Osteocyte (in vitro differentiated cells): Measurements from ENCODE around the gene TAF5. TPM values are rescaled to one million over a fixed set of nuclear protein-coding genes. Genes with fewer than 3 reads are reported as not detected.
A peak's percentile ranks its signal among the peaks of the same experiment; 100 is the strongest.
"Not testable (repeated sequence)": the region's sequence is repeated elsewhere in the genome, so short reads cannot be mapped to it uniquely, and the experiment has no call there.

Source experiments
- DNase-seq: peaks from one replicate; pipeline ENCODE4 v3.0.0; 2021; ENCODE audit warnings: mixed read lengths; ENCODE audit not compliant: unreplicated experiment; ENCODE audit errors: extremely low spot score
- H3K27ac Mint-ChIP-seq: one replicate; pipeline ENCODE4 v1.8.0; 2021; ENCODE audit warnings: mild to moderate bottlenecking, mixed read lengths; ENCODE audit not compliant: unreplicated experiment
- H3K27me3 Mint-ChIP-seq: one replicate; pipeline ENCODE4 v1.8.0; 2021; ENCODE audit warnings: mixed read lengths; ENCODE audit not compliant: unreplicated experiment
- H3K36me3 Mint-ChIP-seq: one replicate; pipeline ENCODE4 v1.8.0; 2021; ENCODE audit warnings: mixed read lengths; ENCODE audit not compliant: unreplicated experiment
- H3K4me1 Mint-ChIP-seq: one replicate; pipeline ENCODE4 v1.8.0; 2021; ENCODE audit warnings: mixed read lengths; ENCODE audit not compliant: unreplicated experiment
- H3K4me3 Mint-ChIP-seq: one replicate; pipeline ENCODE4 v1.8.0; 2021; ENCODE audit warnings: mild to moderate bottlenecking, moderate library complexity, mixed read lengths; ENCODE audit not compliant: unreplicated experiment
- H3K9me3 Mint-ChIP-seq: one replicate; pipeline ENCODE4 v1.8.0; 2021; ENCODE audit warnings: mixed read lengths; ENCODE audit not compliant: unreplicated experiment
- CTCF ChIP-seq: fragments of 200-600 bp; sonication (generic); IDR thresholded peaks from 2 replicates; pipeline ENCODE4 v1.5.0; 2021; ENCODE audit warnings: antibody characterized with exemption, mild to moderate bottlenecking, moderate library complexity
- total RNA-seq: library from RNA; stranded (reverse); gene quantifications from 2 replicates; pipeline ENCODE4 v1.2.1, GENCODE V29; 2021

TAF5 gene
- total RNA-seq, 1 donor from 2014 or later = 4.2 TPM

GRCh38 chr10:103415581-103415980, 47.8 kb downstream of the TAF5 start:
- H3K36me3 Mint-ChIP-seq = peaks cover 56% of the 10 kb centered on the region
- no peaks in the 10 kb centered on the region for H3K9me3 Mint-ChIP-seq
- no peaks in the 10 kb centered on the region for H3K27me3 Mint-ChIP-seq
- no peak overlapping the region for H3K4me3 Mint-ChIP-seq
- H3K27ac Mint-ChIP-seq = no peak overlapping the region
- no peaks in the 10 kb centered on the region for H3K4me1 Mint-ChIP-seq
- DNase-seq = no peak
- no peak for TF ChIP-seq CTCF

- Mint-ChIP-seq H3K4me1 (no peaks in the 10 kb centered on the region), H3K4me3 (no peak overlapping the region), H3K27ac (no peak overlapping the region), H3K9me3 (no peaks in the 10 kb centered on the region), H3K27me3 (no peaks in the 10 kb centered on the region), H3K36me3 (peaks cover 58% of the 10 kb centered on the region)
- DNase-seq = no peak
- peak; percentile 70 for TF ChIP-seq CTCF
Observed at GRCh38 chr10:103416436-103417147, 48.8 kb downstream of the TAF5 start.

GRCh38 chr10:103417148-103417469, 49.3 kb downstream of the TAF5 start:
- H3K4me3 Mint-ChIP-seq, H3K27ac Mint-ChIP-seq, H3K9me3 Mint-ChIP-seq, H3K27me3 Mint-ChIP-seq, DNase-seq, H3K4me1 Mint-ChIP-seq: not testable (repeated sequence)
- peaks cover 59% of the 10 kb centered on the region for H3K36me3 Mint-ChIP-seq

- TF ChIP-seq CTCF = no peak
- Mint-ChIP-seq H3K27ac (no peak overlapping the region), H3K27me3 (no peaks in the 10 kb centered on the region), H3K36me3 (peaks cover 63% of the 10 kb centered on the region), H3K9me3 (no peaks in the 10 kb centered on the region), H3K4me3 (no peak overlapping the region), H3K4me1 (no peaks in the 10 kb centered on the region)
- DNase-seq = no peak
Observed at GRCh38 chr10:103417601-103418000, 49.8 kb downstream of the TAF5 start.

- Mint-ChIP-seq H3K9me3 (no peaks in the 10 kb centered on the region), H3K4me3 (no peak overlapping the region), H3K27me3 (no peaks in the 10 kb centered on the region), H3K27ac (no peak overlapping the region), H3K4me1 (no peaks in the 10 kb centered on the region), H3K36me3 (peaks cover 67% of the 10 kb centered on the region)
- DNase-seq = no peak
- no peak for TF ChIP-seq CTCF
Observed at GRCh38 chr10:103419101-103419500, 51.3 kb downstream of the TAF5 start.

- Mint-ChIP-seq H3K4me3 (no peak overlapping the region), H3K36me3 (peaks cover 59% of the 10 kb centered on the region)
- TF ChIP-seq CTCF = no peak
Observed at GRCh38 chr10:103423748-103424147, 56.0 kb downstream of the TAF5 start.

More at GRCh38 chr10:103423748-103424147, 56.0 kb downstream of the TAF5 start:
- Mint-ChIP-seq H3K9me3 (no peaks in the 10 kb centered on the region), H3K4me1 (no peaks in the 10 kb centered on the region), H3K27me3 (no peaks in the 10 kb centered on the region), H3K27ac (no peak overlapping the region)
- no peak for DNase-seq
